ENCODE results near the gene AFF3.

GRCh38 chr2:99677814-99678213 lies 464.6 kb downstream of the AFF3 start:
- TF ChIP-seq CTCF (IDR thresholded peaks at IDR 0.05 in 2 of 3, conservative IDR thresholded peaks at IDR 0.05 in 1 of 3; ENCODE audit: borderline replicate concordance in 1 of 3, insufficient read depth in 1 of 3, low read depth in 2 of 3, low read length in 2 of 3) (no peak), ZNF274 (IDR thresholded peaks at IDR 0.05; ENCODE audit: low read depth, low read length) (no peak), ZFX (IDR thresholded peaks at IDR 0.05) (no peak)

All from HCT116 (cell line).